ENCODE results near the gene TBCK. TPM values are rescaled to one million over a fixed set of nuclear protein-coding genes. Genes with fewer than 3 reads are reported as not detected.
"Not testable (repeated sequence)": the region's sequence is repeated elsewhere in the genome, so short reads cannot be mapped to it uniquely, and the experiment has no call there.

TBCK gene
- total RNA-seq, 1 donor from 2014 or later, result 16.3 TPM

- H3K27me3 ChIP-seq (ENCODE audit: control insufficient read depth, insufficient read depth, low read length), result no peaks in the 10 kb centered on the region
- FAIRE-seq (no peak), DNase-seq (ENCODE audit: low read depth) (no peak)
- no peak overlapping the region for H3K4me3 ChIP-seq (ENCODE audit: low read depth, low read length)
- TF ChIP-seq CTCF (IDR thresholded peaks at IDR 0.05; ENCODE audit: insufficient read depth, low read length, severe bottlenecking), result no peak
- peaks cover 1% of the 10 kb centered on the region for H3K36me3 ChIP-seq (ENCODE audit: control insufficient read depth, insufficient read depth, low read length)
These were observed 200.0 kb downstream of the TBCK start for GRCh38 chr4:106116025-106116424.

GRCh38 chr4:106114270-106114669 lies 201.7 kb downstream of the TBCK start:
- H3K36me3 ChIP-seq (ENCODE audit: control insufficient read depth, insufficient read depth, low read length), result peaks cover 1% of the 10 kb centered on the region

DNA sequence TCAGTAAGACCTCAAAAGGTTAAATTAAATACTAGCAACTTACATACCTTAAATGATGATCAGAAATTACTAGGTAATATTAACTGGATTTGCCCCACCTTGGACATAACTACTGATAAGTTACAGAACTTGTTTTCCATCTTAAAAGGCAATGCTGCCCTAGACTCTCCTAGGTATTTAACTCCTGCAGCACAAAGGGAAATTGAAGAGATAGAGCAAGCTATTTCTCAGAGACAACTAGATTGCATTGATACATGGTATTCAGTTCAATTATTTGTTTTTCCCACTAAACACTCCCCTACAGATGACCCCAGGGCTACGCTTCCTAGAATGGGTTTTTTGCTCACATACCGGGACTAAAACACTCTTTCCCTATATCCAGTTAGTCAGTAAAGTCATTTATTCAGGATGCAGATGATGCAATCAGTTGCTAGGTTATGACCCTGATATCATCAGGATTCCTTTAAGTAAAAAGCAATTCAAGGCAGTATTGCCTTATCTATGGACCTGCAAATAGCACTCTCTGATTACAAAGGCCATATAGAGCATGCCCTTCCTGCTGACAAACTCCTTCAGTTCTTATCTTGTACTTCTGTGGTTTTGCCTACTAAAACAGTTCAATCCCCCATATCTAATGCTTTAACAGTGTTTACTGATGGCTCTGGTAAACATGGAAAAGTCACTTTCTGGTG lies 204.1 kb downstream of the TBCK start:
- not testable (repeated sequence) for FAIRE-seq; H3K27me3 ChIP-seq (ENCODE audit: control insufficient read depth, insufficient read depth, low read length); DNase-seq (ENCODE audit: low read depth); H3K4me3 ChIP-seq (ENCODE audit: low read depth, low read length); H3K36me3 ChIP-seq (ENCODE audit: control insufficient read depth, insufficient read depth, low read length)

More at GRCh38 chr4:106114270-106114669, 201.7 kb downstream of the TBCK start:
- Histone ChIP-seq H3K4me3 (ENCODE audit: low read depth, low read length) (no peak overlapping the region), H3K27me3 (ENCODE audit: control insufficient read depth, insufficient read depth, low read length) (no peaks in the 10 kb centered on the region)
- DNase-seq (ENCODE audit: low read depth) (peak; percentile 15), FAIRE-seq (peak; percentile 66)
- TF ChIP-seq CTCF (IDR thresholded peaks at IDR 0.05; ENCODE audit: insufficient read depth, low read length, severe bottlenecking), result no peak

- no peaks in the 10 kb centered on the region for H3K36me3 ChIP-seq (ENCODE audit: control insufficient read depth, insufficient read depth, low read length)
- FAIRE-seq, result no peak
These were observed 206.1 kb downstream of the TBCK start for GRCh38 chr4:106109929-106110328.

DNA sequence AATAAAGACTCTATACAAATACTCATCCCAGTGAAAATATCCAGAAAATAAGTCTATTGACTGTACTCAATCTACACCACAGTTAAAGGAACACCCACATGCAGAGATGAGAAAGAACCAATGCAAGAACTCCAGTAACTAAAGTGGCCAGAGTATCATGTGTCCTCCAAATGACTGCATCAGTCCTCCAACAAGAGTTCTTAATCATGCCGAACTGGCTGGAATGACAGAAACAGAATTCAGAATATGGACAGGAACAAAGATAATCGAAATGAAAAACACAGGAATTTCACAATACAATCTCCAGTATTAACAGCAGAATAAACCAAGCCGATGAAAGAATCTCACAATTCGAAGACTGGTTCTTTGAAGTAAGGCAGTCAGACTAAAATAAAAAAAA lies 210.3 kb downstream of the TBCK start:
- H3K27me3 ChIP-seq (ENCODE audit: control insufficient read depth, insufficient read depth, low read length), result no peaks in the 10 kb centered on the region
- FAIRE-seq, result no peak
- no peak overlapping the region for H3K4me3 ChIP-seq (ENCODE audit: low read depth, low read length)
- no peaks in the 10 kb centered on the region for H3K36me3 ChIP-seq (ENCODE audit: control insufficient read depth, insufficient read depth, low read length)
- DNase-seq (ENCODE audit: low read depth), result no peak
- TF ChIP-seq CTCF (IDR thresholded peaks at IDR 0.05; ENCODE audit: insufficient read depth, low read length, severe bottlenecking), result no peak

More at GRCh38 chr4:106109929-106110328, 206.1 kb downstream of the TBCK start:
- Histone ChIP-seq H3K27me3 (ENCODE audit: control insufficient read depth, insufficient read depth, low read length) (no peaks in the 10 kb centered on the region), H3K4me3 (ENCODE audit: low read depth, low read length) (no peak overlapping the region)
- TF ChIP-seq CTCF (IDR thresholded peaks at IDR 0.05; ENCODE audit: insufficient read depth, low read length, severe bottlenecking), result no peak
- no peak for DNase-seq (ENCODE audit: low read depth)

GRCh38 chr4:106104276-106104675 lies 211.7 kb downstream of the TBCK start:
- no peak for DNase-seq (ENCODE audit: low read depth)
- peak; percentile 97 for FAIRE-seq

More at GRCh38 chr4:106104276-106104675, 211.7 kb downstream of the TBCK start:
- H3K4me3 ChIP-seq (ENCODE audit: low read depth, low read length), result no peak overlapping the region
- H3K27me3 ChIP-seq (ENCODE audit: control insufficient read depth, insufficient read depth, low read length), result no peaks in the 10 kb centered on the region
- no peaks in the 10 kb centered on the region for H3K36me3 ChIP-seq (ENCODE audit: control insufficient read depth, insufficient read depth, low read length)
- no peak for TF ChIP-seq CTCF (IDR thresholded peaks at IDR 0.05; ENCODE audit: insufficient read depth, low read length, severe bottlenecking)

Data from bronchial epithelial cell (primary cell).